GM12864 (cell line): Measurements from ENCODE around the gene CPT1A.
A peak's percentile ranks its signal among the peaks of the same experiment; 100 is the strongest.
"Not testable (repeated sequence)": the region's sequence is repeated elsewhere in the genome, so short reads cannot be mapped to it uniquely, and the experiment has no call there.

Experiments
- DNase-seq: peaks from one replicate; pipeline ENCODE4 v3.0.0-alpha.2; 2011; ENCODE audit warnings: low read depth
- H3K4me3 ChIP-seq: 2 replicates; pipeline ENCODE4 v1.5.1; 2011; ENCODE audit warnings: mild to moderate bottlenecking, low read depth, low read length, control low read depth
- TF ChIP-seq, protein P1 (sequence below): IDR thresholded peaks from 2 replicates; pipeline ENCODE4 v1.5.1; 2011; ENCODE audit warnings: low read depth, mild to moderate bottlenecking, moderate library complexity, low read length, control low read depth, inconsistent platforms; ENCODE audit errors: missing control alignments

Gene CPT1A

DNA sequence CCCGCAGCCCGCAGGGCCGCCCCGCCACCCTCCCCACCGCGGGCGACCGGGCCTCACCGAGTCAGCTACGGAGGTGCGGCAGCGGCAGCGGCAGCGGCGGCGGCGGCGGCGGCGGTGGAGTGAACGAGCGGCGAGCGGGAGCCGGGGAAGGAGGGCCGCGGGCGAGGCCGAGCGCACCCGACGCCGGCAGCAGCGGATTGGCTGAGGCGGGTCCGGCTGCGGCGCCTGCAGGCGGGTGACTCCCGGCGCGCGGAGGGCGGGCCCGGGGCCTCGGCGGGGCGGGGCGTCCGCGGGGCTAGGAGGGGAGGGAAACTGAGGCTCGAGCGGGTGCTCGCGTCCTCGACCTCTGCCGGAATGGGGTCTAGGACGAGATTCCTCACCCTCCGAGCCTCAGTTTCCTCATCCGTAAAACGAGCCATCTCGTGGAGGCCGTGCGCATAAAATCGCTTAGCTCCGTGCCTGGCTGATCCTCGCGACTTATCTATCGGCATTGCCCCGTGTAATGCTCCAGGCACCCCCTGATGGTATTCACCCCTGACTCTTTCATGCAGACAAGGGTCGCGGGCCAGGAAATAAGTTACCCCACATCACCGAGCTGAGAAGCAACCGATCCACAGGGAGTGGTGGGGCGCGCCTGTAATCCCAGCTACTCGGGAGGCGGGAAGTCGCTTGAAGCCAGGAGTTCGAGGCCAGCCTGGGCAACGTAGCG is at the start of gene CPT1A:
CPT1A (minus strand) TSS at position 199 of the 709 bp plus-strand sequence. CDS start 26,442 bp downstream, outside the sequence.
- peak within 1 kb of the TSS; percentile 56 for H3K4me3 ChIP-seq
- TF ChIP-seq, protein P1, sequence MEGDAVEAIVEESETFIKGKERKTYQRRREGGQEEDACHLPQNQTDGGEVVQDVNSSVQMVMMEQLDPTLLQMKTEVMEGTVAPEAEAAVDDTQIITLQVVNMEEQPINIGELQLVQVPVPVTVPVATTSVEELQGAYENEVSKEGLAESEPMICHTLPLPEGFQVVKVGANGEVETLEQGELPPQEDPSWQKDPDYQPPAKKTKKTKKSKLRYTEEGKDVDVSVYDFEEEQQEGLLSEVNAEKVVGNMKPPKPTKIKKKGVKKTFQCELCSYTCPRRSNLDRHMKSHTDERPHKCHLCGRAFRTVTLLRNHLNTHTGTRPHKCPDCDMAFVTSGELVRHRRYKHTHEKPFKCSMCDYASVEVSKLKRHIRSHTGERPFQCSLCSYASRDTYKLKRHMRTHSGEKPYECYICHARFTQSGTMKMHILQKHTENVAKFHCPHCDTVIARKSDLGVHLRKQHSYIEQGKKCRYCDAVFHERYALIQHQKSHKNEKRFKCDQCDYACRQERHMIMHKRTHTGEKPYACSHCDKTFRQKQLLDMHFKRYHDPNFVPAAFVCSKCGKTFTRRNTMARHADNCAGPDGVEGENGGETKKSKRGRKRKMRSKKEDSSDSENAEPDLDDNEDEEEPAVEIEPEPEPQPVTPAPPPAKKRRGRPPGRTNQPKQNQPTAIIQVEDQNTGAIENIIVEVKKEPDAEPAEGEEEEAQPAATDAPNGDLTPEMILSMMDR: no peak
- DNase-seq: no peak

DNA sequence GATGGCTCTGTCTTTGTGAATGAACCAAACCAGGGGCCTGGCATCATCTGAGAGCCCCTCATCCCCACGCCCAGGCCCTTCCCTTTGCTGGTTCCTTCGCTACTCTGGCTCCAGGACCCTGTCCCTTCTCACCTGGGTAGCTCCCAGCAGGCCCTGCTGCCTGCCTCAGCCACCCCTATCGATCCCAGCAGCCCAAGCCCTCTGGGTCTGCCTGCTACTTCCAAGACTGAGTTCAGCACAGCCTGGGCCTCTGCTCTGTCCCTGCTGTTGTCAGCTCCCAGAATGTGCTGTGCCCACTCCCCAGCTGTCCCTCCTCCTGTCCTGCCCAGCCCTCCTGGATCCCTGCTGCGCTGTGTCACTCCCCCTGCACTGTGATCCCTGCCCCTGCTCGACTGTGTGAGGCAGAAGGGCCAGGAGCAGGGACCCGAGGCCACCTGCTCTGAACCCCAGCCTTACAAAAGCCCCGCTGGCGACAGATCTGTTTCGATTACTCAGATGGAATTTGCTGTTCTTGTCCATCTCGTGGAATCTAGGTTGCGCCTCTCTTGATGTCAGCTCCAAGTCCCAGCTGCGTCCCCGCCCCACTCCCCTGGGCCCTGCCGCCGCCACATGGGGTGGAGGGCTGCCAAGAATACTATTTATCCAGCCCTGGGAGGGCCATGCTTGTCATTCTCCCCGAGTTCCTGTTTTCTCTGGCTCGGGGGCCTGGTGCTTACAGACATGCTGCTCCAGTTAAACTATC is 48.9 kb upstream of the CPT1A start:
- no peak overlapping the region for H3K4me3 ChIP-seq
- TF ChIP-seq, protein P1: no peak
- DNase-seq: no peak

DNA sequence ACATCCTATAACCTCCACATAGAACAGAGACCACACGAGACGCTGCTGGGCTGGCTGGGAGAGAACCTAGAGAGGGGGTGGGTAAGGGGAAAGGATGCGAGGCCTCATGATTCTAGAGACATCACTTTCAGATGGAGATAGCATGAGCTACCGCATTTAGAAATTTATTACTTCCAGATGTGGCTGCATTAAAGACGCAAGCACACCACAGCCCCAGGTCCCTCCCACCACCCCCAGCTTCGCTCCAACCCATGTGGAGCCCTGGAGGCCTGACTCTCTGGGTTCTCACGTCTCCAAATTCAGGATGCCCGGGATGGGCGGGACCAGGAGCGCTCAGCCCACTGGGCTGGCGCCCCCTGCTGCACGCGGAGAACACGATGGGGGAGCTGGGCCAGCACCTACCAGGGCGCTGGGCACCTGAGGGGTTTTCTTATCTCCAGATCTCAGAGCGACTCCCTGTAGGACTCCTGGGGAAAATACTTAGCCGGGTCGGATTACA is 48.3 kb upstream of the CPT1A start:
- TF ChIP-seq, protein P1: peak; percentile 18
- no peak for DNase-seq
- H3K4me3 ChIP-seq: no peak overlapping the region

DNA sequence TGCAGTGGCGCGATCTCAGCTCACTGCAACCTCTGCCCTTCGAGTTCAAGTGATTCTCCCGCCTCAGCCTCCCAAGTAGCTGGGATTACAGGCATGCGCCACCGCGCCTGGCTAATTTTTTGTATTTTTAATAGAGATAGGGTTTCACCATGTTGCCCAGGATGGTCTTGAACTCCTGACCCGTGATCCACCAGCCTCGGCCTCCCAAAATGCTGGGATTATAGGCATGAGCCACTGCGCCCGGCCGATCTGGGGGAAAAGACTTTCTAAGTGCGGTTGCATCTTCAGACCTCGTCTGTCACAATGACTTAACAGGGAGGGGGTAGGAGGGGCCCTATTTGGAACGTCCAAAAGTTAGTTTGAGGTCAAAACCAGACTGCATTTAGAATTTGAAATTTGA is 43.1 kb upstream of the CPT1A start:
- not testable (repeated sequence) for DNase-seq, H3K4me3 ChIP-seq

DNA sequence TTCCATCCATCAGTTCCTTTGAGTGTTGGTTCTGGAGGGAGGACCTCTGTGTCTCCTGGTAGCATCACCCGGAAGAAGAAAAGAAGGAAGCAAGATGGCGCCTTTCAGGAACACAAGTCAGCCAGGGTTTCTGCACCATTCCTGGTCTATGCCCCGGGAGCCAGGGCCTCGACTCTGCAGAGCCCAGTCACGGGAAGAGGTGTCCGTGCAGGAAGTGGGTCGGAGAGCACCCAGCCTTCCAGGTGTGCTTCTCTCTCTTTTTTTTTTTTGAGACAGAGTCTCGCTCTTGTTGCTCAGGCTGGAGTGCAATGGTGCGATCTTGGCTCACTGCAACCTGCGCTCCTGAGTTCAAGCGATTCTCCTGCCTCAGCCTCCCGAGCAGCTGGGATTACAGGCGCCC is 40.7 kb upstream of the CPT1A start:
- DNase-seq: no peak
- no peak overlapping the region for H3K4me3 ChIP-seq
- TF ChIP-seq, protein P1: no peak

DNA sequence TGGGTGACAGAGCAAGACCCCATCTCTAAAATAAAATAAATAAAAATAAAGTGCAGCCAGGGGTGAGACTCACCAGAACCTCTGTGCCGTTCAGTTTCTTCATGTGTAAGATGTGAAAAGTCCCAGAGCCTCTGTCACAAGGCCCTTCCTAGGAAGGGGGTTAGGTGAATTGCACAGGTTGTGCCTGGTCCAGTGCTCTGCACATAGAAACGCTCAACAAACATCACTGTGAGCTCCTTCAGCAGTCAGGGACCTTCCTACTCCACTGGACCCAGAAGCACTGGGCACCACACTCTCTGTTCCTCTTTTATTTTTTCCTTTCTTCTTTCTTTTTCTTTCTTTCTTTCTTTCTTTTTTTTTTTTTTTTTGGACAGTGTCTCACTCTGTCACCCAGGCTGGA is 39.6 kb upstream of the CPT1A start:
- H3K4me3 ChIP-seq: no peak overlapping the region
- DNase-seq: no peak
- TF ChIP-seq, protein P1: no peak

DNA sequence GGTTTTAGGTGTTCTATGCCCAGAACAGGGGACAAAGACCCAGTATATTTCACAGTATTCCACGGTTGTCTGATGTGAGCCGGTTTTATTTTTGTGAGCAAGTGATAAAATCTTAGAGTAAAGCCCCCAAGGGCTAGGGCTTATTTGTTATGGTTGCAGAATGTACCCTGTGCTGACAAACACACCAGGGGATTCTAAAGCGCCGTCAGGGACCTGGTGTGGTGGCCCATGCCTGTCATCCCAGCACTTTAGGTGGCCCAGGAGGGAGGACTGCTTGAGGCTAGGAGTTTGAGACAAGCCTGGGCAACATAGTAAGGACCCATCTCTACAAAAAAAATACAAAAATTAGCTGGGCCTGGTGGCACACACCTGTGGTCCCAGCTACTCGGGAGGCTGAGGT is 39.1 kb upstream of the CPT1A start:
- DNase-seq: no peak
- TF ChIP-seq, protein P1: no peak
- H3K4me3 ChIP-seq: no peak overlapping the region
